HepG2 (cell line): ENCODE measurements around the gene OSBPL3. TPM values are rescaled to one million over a fixed set of nuclear protein-coding genes. Genes with fewer than 3 reads are reported as not detected.

ENCODE experiments used
- ATAC-seq: fragments of 200-7000 bp; cut with Tn5 transposase; 3 replicates; pipeline ENCODE4 v1.9.1; 2020; ENCODE audit warnings: mild to moderate bottlenecking, moderate library complexity
- BruUV-seq: library from RNA; stranded (reverse); fragments of 400-500 nt; replicated peaks from 2 replicates; lab custom pipeline; 2021; lab: Mats Ljungman, UMichigan
- CTCF ChIA-PET: fragments of 300-600 bp; formaldehyde crosslinking; extraction: SDS; loops from one replicate; lab custom pipeline; 2021; ENCODE audit warnings: low total read pairs, inconsistent platforms, low intra/inter-chr PET ratio; lab: Yijun Ruan, JAX
- POLR2A ChIA-PET: fragments of 350-600 bp; sonication (Branson Sonifier 250); formaldehyde crosslinking; loops from one replicate; lab custom pipeline; 2020; ENCODE audit warnings: antibody characterized with exemption, inconsistent platforms; lab: Yijun Ruan, JAX
- DNase-seq: peaks from one replicate; pipeline ENCODE4 v3.0.0-alpha.2; 2015; ENCODE audit warnings: low spot score
- FAIRE-seq: peaks from 3 replicates; lab custom pipeline; 2011; peaks lifted over from hg19 to GRCh38; lab: Jason Lieb, UNC
- H2AFZ ChIP-seq: one replicate; pipeline ENCODE4 v1.6.1; 2011; ENCODE audit warnings: low read length, inconsistent platforms
- H3K27ac ChIP-seq: fragments of 300-600 bp; 3 replicates; pipeline ENCODE4 v1.8.0; 2011; ENCODE audit warnings: mixed run types, mild to moderate bottlenecking, mixed read lengths, low read length, inconsistent platforms; ENCODE audit not compliant: insufficient read depth; ENCODE audit errors: extremely low read length
- H3K27me3 ChIP-seq, 2 experiments: fragments of 200-600 bp in 1 of 2; 2 replicates in 1 of 2; 3 replicates in 1 of 2; pipeline versions ENCODE4 v1.6.0 to v1.8.0; 2011; ENCODE audit warnings: low read length in 2 of 2, mild to moderate bottlenecking in 2 of 2, moderate library complexity in 2 of 2, inconsistent platforms in 1 of 2; ENCODE audit not compliant: insufficient read depth in 2 of 2, control insufficient read depth in 1 of 2
- H3K36me3 ChIP-seq, 2 experiments: fragments of 200-600 bp in 1 of 2; replicated peaks in 1 of 2; 2 replicates in 1 of 2; 3 replicates in 1 of 2; pipeline versions ENCODE4 v1.5.1 to v1.8.0; 2011; ENCODE audit warnings: low read length in 2 of 2, inconsistent platforms in 1 of 2; ENCODE audit not compliant: insufficient read depth in 2 of 2, control insufficient read depth in 1 of 2
- H3K4me1 ChIP-seq: 2 replicates; pipeline ENCODE4 v1.5.1; 2012; ENCODE audit warnings: low read length, inconsistent platforms; ENCODE audit not compliant: insufficient read depth
- H3K4me2 ChIP-seq: 2 replicates; pipeline ENCODE4 v1.6.0; 2011; ENCODE audit warnings: low read depth, low read length, inconsistent platforms
- H3K4me3 ChIP-seq, 3 experiments: fragments of 200-600 bp in 1 of 3; sonication (generic), shearing (Covaris generic) in 1 of 3; replicated peaks in 1 of 3; 2 replicates each; pipeline ENCODE4 v1.5.1; 2011 to 2016; ENCODE audit warnings: low read length in 3 of 3, inconsistent platforms in 2 of 3, low read depth in 2 of 3, mild to moderate bottlenecking in 2 of 3, control low read depth in 1 of 3, mixed read lengths in 1 of 3; ENCODE audit not compliant: insufficient read depth in 1 of 3
- H3K79me2 ChIP-seq: one replicate; pipeline ENCODE4 v1.6.1; 2011; ENCODE audit warnings: low read length, inconsistent platforms; ENCODE audit not compliant: insufficient read depth
- H3K9ac ChIP-seq: 2 replicates; pipeline ENCODE4 v1.6.0; 2011; ENCODE audit warnings: mild to moderate bottlenecking, low read depth, low read length, inconsistent platforms; ENCODE audit not compliant: insufficient read depth
- H3K9me3 ChIP-seq: 2 replicates; pipeline ENCODE4 v1.5.1; 2012; ENCODE audit warnings: mild to moderate bottlenecking, low read length
- H4K20me1 ChIP-seq: 2 replicates; pipeline ENCODE4 v1.6.0; 2011; ENCODE audit warnings: inconsistent platforms, mild to moderate bottlenecking, low read length, moderate library complexity; ENCODE audit not compliant: insufficient read depth
- CBX1 ChIP-seq: IDR thresholded peaks from one replicate; pipeline ENCODE4 v1.6.1; 2016; ENCODE audit warnings: antibody characterized with exemption, low read depth
- CEBPB ChIP-seq: IDR thresholded peaks from 2 replicates; pipeline ENCODE4 v1.6.1; 2011; ENCODE audit warnings: low read depth, low read length, improper control_type of control experiment, borderline replicate concordance
- CTCF ChIP-seq: sonication (generic); formaldehyde crosslinking; IDR thresholded peaks from 2 replicates; pipeline ENCODE4 v1.5.0; 2020; ENCODE audit warnings: mild to moderate bottlenecking, missing genetic modification reagents, moderate library complexity
- FOSL2 ChIP-seq: sonication (generic); formaldehyde crosslinking; IDR thresholded peaks from 2 replicates; pipeline ENCODE4 v1.4.0; 2020; ENCODE audit warnings: missing genetic modification reagents
- ZNF136 ChIP-seq: sonication (generic); formaldehyde crosslinking; IDR thresholded peaks from 2 replicates; pipeline ENCODE4 v1.8.1; 2022; ENCODE audit warnings: low read depth, mild to moderate bottlenecking, moderate library complexity, missing genetic modification reagents
- WGBS: methylation state at CpG from one replicate; pipeline ENCODE4 v1.1.6; 2017; ENCODE audit warnings: low lambda C conversion rate; 5-methylcytosine and 5-hydroxymethylcytosine counted together
- in situ Hi-C: cut with HindIII; loops from 2 replicates; pipeline ENCODE4 v1.10.0; 2017; ENCODE audit warnings: low pct_unique_long_range_greater_than_20kb; ENCODE audit not compliant: extremely low pct_ligation_motif_present
- intact Hi-C: fragments of 100-400 bp; cut with micrococcal nuclease; formaldehyde crosslinking; loops from one replicate; pipeline ENCODE4 v1.10.0; 2022; ENCODE audit not compliant: unreplicated experiment
- polyA plus RNA-seq, 8 experiments: library from polyadenylated mRNA; depleted of rRNA in 3 of 8; stranded (reverse) in 7 of 8; unstranded in 1 of 8; fragments of >200 nt; fragmentation: Illumina TruSeq in 4 of 8; extraction: Trizol in 4 of 8; gene quantifications; 2 replicates each; pipeline versions ENCODE4 v1.2.1 to v1.2.3, GENCODE V29; 2011 to 2016; ENCODE audit warnings: low read depth in 4 of 8, missing spikeins in 1 of 8, mixed read lengths in 1 of 8; ENCODE audit not compliant: insufficient read depth in 1 of 8
- total RNA-seq, 5 experiments: library from RNA; depleted of rRNA; stranded (reverse); fragments of >200 nt; fragmentation: Illumina TruSeq; extraction: Trizol; gene quantifications; 2 replicates each; pipeline ENCODE4 v1.2.3, GENCODE V29; 2016; ENCODE audit warnings: low read depth in 1 of 5

Gene OSBPL3
- total and polyA plus RNA-seq, 2 of the 13 experiments (the other 11 are each of a cell fraction or from before 2014, with no cell fraction given): 8.8 to 28.9 TPM

DNA sequence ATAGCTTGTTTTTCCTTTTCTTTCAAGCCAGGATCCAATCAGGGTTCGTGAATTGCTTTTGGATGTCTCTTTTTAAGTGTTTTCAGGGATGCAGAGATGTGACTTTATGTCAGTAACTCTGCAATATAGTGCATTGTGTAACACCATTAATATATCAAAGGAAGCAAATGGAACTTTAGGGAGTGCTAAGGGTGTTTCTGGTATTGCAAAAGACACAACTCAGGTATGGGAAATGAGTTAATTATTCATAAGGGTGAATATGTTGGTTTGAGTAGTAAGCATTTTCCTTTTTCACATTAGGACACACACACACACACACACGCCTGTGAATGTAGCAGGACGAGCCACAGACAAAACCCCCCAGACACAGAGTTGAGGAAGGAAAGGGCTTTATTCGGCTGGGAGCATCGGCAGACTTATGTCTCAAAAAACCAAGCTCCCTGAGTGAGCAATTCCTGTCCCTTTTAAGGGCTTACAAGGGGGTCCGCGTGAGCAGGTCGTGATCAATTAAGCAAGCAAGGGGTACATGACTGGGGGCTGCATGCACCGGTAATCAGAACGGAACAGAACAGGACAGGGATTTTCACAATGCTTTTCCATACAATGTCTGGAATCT lies 190.9 kb downstream of the OSBPL3 start:
- no TSS peak for BruUV-seq
- Histone ChIP-seq H3K36me3 (no peaks in the 10 kb centered on the region), H3K9ac (no peak overlapping the region), H3K4me1 (peaks cover 8% of the 10 kb centered on the region; the same call in 1 of the 2 replicates), H3K27me3 (no peaks in the 10 kb centered on the region), H2AFZ (no peak overlapping the region), H3K4me3 (no peak overlapping the region), H3K9me3 (peaks cover 10% of the 10 kb centered on the region; the same call in 1 of the 2 replicates), H3K27ac (no peak overlapping the region), H4K20me1 (no peaks in the 10 kb centered on the region; the same call in 1 of the 2 replicates), H3K79me2 (peaks cover 6% of the 10 kb centered on the region), H3K4me2 (no peak overlapping the region)
- POLR2A ChIA-PET: no interaction called here
- in situ Hi-C loops (no loop called here), intact Hi-C loops (no loop called here)
- CTCF ChIA-PET: no interaction called here
- ATAC-seq: no peak
- no peak for FAIRE-seq
- no peak for DNase-seq
- WGBS: 87% methylated on average over 10 of the region's 10 CpGs
- TF ChIP-seq FOSL2 (CRISPR knock-in tag): no peak
- TF ChIP-seq CEBPB: 0 out of 2 replicates have a peak, but pooled peaks have one; percentile 1

- H4K20me1 ChIP-seq: no peaks in the 10 kb centered on the region; the same call in 1 of the 2 replicates
- no TSS peak for BruUV-seq
- 99% methylated on average over 4 of the region's 9 CpGs for WGBS
- H3K4me2 ChIP-seq: no peak overlapping the region
- no peak overlapping the region for H3K4me3 ChIP-seq
- no peak for DNase-seq
- in situ Hi-C loops (no loop called here), intact Hi-C loops (no loop called here)
- ATAC-seq: no peak
- CTCF ChIA-PET: no interaction called here
- peak; percentile 35; the same call in 1 of the 2 replicates for TF ChIP-seq CTCF (CRISPR knock-in tag)
- no peak for TF ChIP-seq CBX1
- no peak for TF ChIP-seq ZNF136 (CRISPR knock-in tag)
- H3K9me3 ChIP-seq: peaks cover 10% of the 10 kb centered on the region; the same call in 1 of the 2 replicates
- POLR2A ChIA-PET: no interaction called here
- H3K4me1 ChIP-seq: peaks cover 10% of the 10 kb centered on the region; the same call in 1 of the 2 replicates
- no peak overlapping the region for H2AFZ ChIP-seq
- no peaks in the 10 kb centered on the region for H3K27me3 ChIP-seq
- H3K27ac ChIP-seq: no peak overlapping the region
- H3K36me3 ChIP-seq: no peaks in the 10 kb centered on the region; a peak in 1 of 5 replicates
- FAIRE-seq: no peak
- H3K79me2 ChIP-seq: peaks cover 6% of the 10 kb centered on the region
- no peak overlapping the region for H3K9ac ChIP-seq
These were observed 191.9 kb downstream of the OSBPL3 start for GRCh38 chr7:24788075-24788474.
